Right lobe of liver (tissue), 4 donors: ENCODE measurements around the gene ZMYND8.

Source experiments
- CTCF ChIP-seq, 4 donors: fragments of 200-600 bp in 3 of 4; fragments of 450-650 bp in 1 of 4; IDR thresholded peaks; one replicate each; pipeline versions ENCODE4 v1.5.1 to v1.8.0; 2016 to 2022; ENCODE audit warnings: antibody characterized with exemption in 4 of 4, mild to moderate bottlenecking in 2 of 4
- POLR2A ChIP-seq: fragments of 450-650 bp; IDR thresholded peaks from one replicate; pipeline ENCODE4 v1.6.1; 2017; ENCODE audit warnings: antibody characterized with exemption, mild to moderate bottlenecking
- donor health status: DM: no; HTN: no; CAD: no.
- donor health status: DM: no; HTN: no; CAD: no.
- donor health status: DM: no; HTN: yes; CAD: no.

- TF ChIP-seq POLR2A (no peak), CTCF (IDR thresholded peaks at IDR 0.05) (no peak)
Observed at GRCh38 chr20:47350181-47350550, 6.3 kb downstream of the ZMYND8 start.
